GM15510 (cell line): ENCODE data around the gene WDR73.

Experiments used
- POLR2A ChIP-seq: IDR thresholded peaks from 3 replicates; pipeline ENCODE4 v1.6.1; 2011; ENCODE audit warnings: borderline replicate concordance; ENCODE audit not compliant: insufficient read length; ENCODE audit errors: extremely low read depth

WDR73 gene

DNA sequence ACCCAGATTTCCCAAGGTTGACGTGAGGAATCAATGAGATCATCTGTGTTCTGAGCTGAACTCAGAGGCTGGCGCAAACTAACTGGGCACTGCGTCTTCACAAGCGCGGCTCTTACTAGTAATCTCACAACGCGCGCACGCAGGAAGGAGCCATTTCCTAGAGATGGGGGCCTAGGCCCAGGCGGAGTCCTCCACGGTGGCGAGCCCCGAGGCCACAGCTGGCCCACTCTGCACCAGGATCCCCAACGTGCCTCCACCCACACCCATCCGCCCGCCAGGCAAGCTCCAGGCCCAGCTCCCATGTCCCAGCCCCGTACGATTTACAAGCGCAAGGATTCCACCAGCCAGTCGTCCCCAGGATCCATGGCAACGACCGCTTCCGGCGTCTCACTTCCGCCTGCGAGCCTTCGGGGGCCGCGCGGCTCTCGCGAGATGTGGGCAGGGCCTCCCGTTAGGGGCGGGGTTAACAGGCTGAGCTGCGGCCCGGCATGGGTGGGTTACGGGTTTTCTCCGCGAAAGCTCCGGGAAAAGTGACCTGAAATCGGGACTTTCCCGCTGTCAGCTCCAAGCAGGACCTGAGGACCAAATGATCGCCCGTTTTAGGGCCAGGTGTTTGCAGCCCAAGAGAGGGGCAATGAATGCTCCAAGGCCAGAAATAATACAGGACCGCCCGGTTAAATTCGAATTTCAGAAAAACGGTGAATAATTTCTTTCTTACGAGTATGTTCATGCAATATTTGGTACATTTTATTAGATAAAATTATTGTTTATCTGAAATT, at the start of gene WDR73:
Gene WDR73 (minus strand): TSS at position 374 of the 779 bp plus-strand sequence. CDS start 9 bp downstream, at position 365.
- peak; percentile 58 for TF ChIP-seq POLR2A

- TF ChIP-seq POLR2A, result no peak
Observed at GRCh38 chr15:84703808-84704207, 49.7 kb upstream of the WDR73 start.

- no peak for TF ChIP-seq POLR2A
Observed at GRCh38 chr15:84702961-84703482, 48.9 kb upstream of the WDR73 start.

- no peak for TF ChIP-seq POLR2A
Observed at GRCh38 chr15:84699538-84700191, 45.6 kb upstream of the WDR73 start.

DNA sequence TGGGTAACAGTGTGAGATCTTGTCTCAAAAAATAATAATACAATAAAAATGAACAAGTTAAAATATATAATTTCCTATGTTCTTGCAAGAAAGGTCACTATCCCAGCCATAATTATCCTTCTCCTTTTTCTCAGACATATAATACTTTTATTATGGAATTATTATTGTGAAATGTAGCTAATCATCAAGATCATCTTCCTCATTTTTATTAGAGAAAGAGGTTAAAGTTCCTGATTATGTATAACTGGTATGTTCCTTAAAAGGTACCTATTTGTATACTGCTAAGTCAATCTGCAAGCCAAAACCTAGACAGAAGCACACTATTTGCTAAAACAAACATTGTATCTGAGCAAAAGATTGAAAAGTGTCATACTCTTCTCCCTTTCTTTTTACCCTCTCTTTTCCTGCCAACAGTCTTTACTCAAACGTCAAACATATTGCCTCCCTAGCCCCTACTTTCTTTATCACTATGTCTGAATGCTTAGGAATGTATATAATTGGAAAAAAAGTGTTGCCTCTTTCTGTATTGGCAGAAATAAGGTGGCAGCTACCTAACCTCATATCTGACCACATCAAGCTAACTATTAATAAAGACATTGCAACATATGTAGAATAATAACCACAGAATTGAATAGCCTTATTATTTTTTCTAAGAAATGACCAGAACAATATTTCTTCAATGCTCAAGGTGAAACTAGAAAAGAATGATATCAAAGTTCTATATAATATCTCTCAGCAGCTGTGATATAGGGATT, 43.3 kb upstream of the WDR73 start:
- no peak for TF ChIP-seq POLR2A

GRCh38 chr15:84696757-84697156, 42.7 kb upstream of the WDR73 start:
- TF ChIP-seq POLR2A, result no peak

DNA sequence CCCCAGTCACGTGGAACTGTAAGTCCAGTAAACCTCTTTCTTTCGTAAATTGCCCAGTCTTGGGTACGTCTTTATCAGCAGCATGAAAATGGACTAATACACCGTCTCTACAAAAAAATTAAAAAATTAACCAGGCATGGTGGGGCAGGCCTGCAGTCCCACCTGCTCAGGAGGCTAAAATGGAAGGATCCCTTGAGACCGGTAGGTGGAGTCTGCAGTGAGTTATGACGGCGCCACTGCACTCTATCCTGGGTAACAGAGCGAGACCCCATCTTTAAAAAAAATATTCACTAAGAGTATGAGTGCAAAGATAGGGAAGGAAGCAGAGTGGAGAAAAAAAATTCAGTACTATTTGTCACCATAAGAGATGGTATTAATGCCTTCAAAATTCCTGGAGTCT, 36.3 kb upstream of the WDR73 start:
- no peak for TF ChIP-seq POLR2A

DNA sequence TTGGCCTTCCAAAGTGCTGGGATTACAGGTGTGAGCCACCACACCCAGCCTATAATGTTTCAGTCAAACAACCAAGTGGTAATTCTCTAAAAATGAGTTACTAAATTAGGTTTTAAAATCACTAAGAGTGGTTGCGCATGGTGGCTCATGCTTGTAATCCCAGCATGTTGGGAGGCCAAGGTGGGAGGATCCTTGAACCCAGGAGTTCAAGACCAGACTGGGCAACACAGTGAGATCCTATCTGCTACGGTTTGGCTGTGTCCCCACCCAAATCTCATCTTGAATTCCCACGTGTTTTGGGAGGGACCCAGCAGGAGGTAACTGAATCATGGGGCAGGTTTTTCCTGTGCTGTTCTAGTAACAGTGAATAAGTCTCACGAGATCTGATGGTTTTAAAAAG, 35.8 kb upstream of the WDR73 start:
- no peak for TF ChIP-seq POLR2A

DNA sequence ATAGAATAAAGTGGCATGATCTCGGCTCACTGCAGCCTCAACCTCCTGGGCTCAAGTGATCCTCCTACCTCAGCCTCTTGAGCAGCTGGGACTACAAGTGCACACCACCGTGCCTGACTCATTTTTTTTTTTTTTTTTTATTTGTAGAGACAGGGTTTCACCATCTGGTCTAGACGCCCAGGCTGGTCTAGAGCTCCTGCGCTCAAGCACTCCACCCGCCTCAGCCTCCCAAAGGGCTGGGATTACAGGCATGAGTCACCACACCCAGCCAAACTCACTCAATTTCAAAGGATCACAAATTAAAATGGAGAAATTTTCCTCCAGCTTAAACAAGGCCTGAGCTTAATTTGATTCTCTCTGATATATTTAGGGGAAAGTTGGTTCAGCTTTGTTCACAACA, 31.2 kb upstream of the WDR73 start:
- TF ChIP-seq POLR2A, result no peak

- no peak for TF ChIP-seq POLR2A
Observed at GRCh38 chr15:84684092-84684491, 30.0 kb upstream of the WDR73 start.

GRCh38 chr15:84681831-84682230, 27.7 kb upstream of the WDR73 start:
- no peak for TF ChIP-seq POLR2A

DNA sequence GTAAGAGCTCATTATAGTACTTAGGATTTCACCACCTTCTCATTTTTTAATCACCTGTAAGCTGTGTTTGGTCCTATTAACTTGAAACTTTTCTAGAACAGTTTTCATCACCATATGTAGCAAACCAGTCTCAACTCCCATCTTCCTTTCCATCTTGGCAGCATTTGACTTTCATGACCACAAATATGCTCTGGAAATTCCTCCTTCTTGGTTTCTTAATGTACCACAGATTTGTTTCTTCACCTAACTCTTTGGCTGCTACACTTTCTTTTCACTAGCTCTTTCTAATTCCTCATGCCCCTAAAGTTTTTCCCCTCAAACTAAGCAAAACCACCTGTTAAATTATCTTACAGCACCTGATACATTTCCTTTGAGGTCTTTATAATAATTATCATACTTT, 17.1 kb upstream of the WDR73 start:
- no peak for TF ChIP-seq POLR2A

DNA sequence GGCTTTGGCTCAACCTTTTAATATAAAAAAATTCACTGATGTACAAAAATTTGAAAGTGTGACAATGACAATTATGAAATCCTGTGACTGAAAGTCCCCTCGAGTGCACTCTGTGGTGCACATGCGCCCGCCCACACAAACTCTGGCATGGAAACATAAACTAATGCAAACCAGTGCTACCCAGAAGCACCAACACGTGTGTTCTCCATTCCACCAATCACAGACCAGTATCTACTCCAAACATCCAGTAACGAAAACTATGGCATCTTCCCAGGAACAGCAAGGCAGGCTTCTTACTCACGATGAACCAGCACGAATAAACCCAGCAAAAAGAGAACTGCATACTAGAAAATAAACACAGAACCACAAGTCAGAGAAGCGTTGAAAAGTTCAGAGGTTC, 15.6 kb upstream of the WDR73 start:
- no peak for TF ChIP-seq POLR2A

DNA sequence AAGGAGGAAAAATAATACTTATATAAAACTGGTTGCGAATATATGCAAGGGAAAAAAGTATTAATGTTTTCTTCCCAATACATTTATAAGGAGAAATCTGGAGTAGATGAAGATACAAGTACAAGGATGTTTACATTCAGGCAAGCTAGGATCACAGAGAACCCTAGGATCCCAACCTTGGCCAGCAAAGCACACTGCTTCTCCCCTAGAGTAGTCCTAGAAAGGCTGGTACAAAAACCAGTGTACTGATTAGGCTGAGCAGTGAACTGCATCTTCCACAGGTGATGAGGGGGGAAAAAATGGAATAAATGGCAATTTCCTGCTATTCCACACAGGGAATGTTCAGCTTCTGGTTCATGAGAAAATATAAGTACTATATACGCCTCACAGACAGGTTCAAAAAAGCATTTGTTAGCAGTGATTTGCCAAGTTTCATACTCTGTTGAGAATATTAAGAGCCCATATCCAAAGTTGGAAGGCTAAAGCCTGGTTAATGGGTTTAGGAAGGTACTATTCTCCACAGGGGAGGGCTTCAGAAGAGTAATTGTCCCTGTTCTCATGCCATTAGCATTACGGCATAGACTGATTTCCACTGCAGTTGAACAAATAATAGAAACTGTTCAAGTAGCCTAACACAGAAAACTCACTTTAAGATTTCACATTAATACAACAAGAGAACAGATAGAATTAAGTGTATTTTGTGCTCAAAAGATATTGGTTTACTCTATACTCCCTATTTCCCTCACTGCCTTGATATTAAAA, 14.3 kb upstream of the WDR73 start:
- no peak for TF ChIP-seq POLR2A
